Measurements from ENCODE around the gene DNLZ.
A peak's percentile ranks its signal among the peaks of the same experiment; 100 is the strongest.

Gene DNLZ

DNA sequence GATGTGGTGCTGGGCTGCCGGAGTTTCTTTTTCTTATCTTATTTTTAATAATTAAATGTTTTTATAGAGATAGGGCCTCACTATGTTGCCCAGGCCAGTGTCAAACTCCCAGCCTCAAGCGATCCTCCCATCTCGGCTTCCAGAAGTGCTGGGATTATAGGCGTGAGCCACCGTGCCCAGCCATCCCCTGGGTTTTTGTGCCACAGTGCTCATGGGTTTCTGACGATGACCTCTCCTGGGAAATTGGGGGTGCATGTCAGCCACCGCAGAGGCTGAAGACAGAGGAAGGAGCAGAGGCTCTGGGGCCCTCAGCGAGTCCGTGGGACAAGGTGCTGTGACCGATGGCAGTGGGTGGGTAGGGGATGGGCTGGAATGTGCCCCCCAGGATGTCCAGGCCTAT is 21.8 kb downstream of the DNLZ start:
- DNase-seq (ENCODE audit: insufficient read length, low spot score) = no peak
- TF ChIP-seq, protein P1, sequence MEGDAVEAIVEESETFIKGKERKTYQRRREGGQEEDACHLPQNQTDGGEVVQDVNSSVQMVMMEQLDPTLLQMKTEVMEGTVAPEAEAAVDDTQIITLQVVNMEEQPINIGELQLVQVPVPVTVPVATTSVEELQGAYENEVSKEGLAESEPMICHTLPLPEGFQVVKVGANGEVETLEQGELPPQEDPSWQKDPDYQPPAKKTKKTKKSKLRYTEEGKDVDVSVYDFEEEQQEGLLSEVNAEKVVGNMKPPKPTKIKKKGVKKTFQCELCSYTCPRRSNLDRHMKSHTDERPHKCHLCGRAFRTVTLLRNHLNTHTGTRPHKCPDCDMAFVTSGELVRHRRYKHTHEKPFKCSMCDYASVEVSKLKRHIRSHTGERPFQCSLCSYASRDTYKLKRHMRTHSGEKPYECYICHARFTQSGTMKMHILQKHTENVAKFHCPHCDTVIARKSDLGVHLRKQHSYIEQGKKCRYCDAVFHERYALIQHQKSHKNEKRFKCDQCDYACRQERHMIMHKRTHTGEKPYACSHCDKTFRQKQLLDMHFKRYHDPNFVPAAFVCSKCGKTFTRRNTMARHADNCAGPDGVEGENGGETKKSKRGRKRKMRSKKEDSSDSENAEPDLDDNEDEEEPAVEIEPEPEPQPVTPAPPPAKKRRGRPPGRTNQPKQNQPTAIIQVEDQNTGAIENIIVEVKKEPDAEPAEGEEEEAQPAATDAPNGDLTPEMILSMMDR (IDR thresholded peaks at IDR 0.05; ENCODE audit: insufficient read depth, missing control alignments) = no peak
- no peak for FAIRE-seq

DNA sequence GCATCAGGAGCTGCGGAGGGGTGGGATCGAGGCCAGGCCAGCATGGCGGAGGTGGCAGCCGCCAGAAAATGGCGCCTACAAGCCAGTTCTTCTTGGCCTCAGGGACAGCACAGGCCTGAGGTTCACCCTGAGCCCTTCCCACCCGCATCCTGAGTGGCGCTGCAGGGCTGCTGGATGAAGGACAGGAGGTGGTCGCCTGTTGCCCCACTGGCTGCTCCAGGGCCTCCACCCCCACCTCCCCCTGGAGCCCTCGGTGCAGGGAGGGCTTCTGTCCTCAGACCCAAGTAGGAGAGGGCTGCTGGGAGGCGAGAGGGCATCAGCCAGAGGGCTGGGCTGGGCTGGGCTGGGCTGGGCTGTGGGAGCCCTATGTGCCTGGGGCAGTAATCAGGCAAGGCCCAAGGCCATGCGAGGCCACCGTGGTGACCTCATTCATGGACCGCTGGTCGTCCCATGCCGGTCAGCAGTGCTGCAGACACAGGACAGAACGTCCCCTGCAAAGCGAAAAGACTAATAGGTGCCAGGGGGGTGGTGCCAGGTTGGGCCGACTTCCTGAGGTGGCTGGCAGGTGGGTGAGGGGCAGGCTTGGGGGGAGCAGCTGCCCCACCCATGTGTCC is 22.4 kb downstream of the DNLZ start:
- no peak for DNase-seq (ENCODE audit: insufficient read length, low spot score)
- no peak for FAIRE-seq
- TF ChIP-seq, protein P1 (IDR thresholded peaks at IDR 0.05; ENCODE audit: insufficient read depth, missing control alignments) = no peak

DNA sequence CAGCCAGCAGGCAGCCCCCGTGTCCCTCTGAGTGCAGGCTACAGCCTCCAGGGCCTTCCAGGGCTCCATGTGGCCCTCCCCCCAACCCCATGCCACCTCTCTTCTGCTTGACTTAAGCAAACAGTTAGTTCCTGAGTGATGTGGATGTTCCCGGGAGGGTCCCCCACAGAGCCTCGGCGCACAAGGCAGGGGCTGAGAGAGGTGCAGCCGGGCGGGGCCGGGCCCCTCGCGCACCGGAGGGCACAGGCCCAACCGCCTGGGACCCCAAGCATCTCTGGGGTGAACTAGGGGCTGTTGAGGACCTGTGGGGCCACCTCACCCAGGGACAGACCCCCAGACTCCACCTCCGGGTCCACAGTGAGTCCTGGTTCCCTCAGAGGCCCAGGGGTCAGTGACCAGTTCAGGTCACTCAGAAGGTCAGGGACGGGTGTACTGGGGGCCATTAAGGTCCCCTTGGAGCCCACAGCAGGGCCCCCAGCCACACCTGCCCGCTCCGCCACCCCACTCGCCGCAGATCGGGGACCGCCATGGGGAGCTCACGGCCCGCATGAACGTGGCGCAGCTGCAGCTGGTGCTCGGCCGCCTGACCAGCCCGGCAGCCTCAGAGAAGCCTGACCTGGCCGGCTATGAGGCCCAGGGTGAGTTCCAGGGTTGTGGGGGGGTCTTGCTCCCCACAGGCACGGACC is 23.0 kb downstream of the DNLZ start:
- DNase-seq (ENCODE audit: insufficient read length, low spot score) (no peak), FAIRE-seq (no peak)
- TF ChIP-seq, protein P1 (IDR thresholded peaks at IDR 0.05; ENCODE audit: insufficient read depth, missing control alignments) = no peak

DNA sequence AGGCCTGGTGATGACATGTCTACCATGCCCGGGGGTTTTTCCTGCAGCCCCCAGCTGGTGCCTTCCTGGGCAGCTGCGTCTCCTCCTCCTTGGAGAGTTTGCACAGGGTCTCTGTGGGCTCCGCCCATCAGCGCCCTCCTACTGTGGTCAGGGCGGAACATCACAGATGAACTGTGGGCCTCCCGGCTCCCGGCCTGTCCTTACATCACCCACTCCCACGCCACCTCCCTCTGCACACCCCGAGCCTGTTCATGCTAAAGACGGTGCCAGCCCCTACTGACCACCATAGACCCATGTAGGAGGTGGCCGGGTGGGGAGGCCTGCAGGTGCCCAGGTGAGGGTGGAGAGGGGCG is 23.6 kb downstream of the DNLZ start:
- TF ChIP-seq, protein P1 (IDR thresholded peaks at IDR 0.05; ENCODE audit: insufficient read depth, missing control alignments) = no peak
- DNase-seq (ENCODE audit: insufficient read length, low spot score) = no peak
- no peak for FAIRE-seq

DNA sequence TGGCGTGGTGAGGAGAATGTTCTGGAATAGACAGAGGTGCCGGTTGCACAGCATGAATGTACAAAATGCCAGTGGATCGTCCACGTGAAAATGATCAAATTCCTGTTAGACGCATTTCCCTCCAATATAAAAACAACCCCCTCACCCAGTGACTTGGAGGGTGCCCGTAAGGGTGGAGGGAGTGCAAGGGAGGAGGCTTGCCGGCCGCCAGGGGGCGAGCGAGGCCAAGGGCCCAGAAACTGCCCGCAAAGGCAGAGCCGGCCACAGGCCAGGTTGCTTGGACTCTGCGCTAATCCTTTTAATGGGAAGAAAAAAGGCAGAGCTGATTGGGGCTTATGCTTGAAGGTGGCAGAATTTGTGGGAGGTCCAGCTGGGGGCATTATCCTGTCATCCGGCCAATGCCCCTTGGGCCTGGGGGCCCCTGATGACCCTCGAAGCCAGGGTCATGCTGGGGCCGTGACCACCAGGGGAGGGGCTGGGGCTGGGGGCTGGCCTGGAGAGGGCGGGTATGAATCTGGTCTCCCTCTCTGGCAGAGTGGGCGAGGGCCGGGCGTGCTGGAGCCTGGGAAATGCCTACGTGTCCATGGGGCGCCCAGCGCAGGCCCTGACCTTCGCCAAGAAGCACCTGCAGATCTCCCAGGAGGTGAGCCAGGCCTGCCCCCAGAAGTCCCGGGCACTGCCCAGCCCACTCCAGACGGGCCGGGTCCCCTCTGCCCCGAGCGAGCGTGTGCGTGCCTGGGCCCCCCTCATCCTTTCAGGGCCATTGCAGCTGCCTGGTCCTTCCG is 24.2 kb downstream of the DNLZ start:
- no peak for DNase-seq (ENCODE audit: insufficient read length, low spot score)
- no peak for FAIRE-seq
- TF ChIP-seq, protein P1 (IDR thresholded peaks at IDR 0.05; ENCODE audit: insufficient read depth, missing control alignments) = peak; percentile 40

DNA sequence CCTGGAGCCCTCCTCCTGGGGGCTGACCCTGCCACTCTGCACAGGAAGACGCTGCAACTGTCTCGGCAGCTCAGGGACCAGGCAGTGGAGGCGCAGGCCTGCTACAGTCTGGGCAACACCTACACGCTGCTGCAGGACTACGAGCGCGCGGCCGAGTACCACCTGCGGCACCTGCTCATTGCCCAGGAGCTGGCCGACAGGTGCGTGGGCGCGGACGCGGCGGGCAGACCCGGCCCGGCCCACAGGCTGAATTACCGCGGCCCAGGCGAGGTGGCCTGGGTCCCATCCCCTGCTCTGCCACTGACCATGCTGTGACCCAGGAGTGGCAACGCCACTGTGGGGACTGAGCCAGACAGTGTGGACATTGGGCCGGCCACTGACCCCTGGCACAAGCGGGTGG is 25.0 kb downstream of the DNLZ start:
- TF ChIP-seq, protein P1 (IDR thresholded peaks at IDR 0.05; ENCODE audit: insufficient read depth, missing control alignments) = no peak
- DNase-seq (ENCODE audit: insufficient read length, low spot score) (no peak), FAIRE-seq (no peak)
